SK-N-DZ (cell line): ENCODE results near the gene SEC62.
A peak's percentile ranks its signal among the peaks of the same experiment; 100 is the strongest.
"Not testable (repeated sequence)": the region's sequence is repeated elsewhere in the genome, so short reads cannot be mapped to it uniquely, and the experiment has no call there.

ENCODE experiments used
- DNase-seq: peaks from one replicate; pipeline ENCODE4 v3.0.0-alpha.2; 2015; ENCODE audit warnings: low spot score

The SEC62 gene

GRCh38 chr3:170016057-170016456, 49.5 kb downstream of the SEC62 start:
- DNase-seq, result no peak

- DNase-seq, result not testable (repeated sequence)
These were observed 52.7 kb downstream of the SEC62 start for GRCh38 chr3:170019306-170019705.

- DNase-seq, result no peak
These were observed 54.5 kb downstream of the SEC62 start for GRCh38 chr3:170021083-170021482.

DNA sequence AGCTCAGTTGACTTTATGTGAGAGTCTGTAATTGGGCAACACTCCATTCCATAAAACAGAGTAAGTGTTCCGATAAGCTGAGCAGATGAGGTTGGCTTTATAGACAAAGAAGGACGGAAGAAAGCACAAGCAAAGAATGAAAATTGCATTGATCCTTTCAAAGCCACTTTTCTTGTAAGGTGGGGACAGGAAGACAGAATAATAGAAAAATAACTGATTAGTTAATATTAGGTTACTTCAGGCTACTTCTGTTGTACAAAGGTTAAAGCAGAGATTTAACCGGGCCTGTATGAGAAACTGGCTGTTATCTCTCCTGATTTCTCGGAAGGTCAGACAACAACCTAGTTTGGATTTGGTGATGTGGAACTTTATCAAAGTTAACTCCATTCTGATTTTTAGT, 55.7 kb downstream of the SEC62 start:
- no peak for DNase-seq

DNA sequence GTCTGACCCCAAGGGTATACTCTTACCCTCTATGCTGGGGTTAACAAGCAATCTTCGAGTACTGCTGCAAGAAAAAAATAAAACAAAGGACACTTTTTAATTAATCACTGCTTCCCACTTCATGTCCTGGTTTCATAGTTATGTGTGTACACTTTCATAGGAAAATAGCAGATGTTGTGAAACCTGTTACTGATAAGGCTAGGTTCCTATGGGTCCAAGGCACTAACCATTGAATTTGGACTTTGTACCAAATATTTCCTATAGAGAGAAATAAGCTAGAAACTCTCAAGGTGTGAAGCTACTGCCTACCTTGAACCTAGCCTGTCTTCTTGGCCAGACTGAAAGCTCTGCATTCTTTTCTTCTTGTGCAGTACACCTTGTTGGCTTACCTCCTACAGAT, 56.6 kb downstream of the SEC62 start:
- DNase-seq, result no peak

DNA sequence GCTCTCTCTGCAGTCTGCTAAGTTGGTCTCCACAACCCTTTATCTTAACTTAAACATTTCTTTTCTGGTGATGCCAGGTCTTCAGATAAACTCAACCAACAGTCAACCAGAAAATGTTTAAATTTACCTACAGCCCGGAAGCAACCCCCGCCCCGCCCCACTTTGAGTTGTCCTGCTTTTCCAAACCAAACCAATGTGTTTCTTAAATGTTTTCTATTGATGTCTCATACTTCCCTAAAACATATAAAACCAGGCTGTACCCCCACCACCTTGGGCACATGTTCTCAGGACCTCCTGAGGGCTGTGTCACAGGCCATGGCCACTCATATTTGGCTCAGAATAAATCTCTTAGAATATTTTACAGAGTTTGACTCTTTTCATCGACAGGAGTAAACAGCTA, 58.0 kb downstream of the SEC62 start:
- DNase-seq, result no peak

DNA sequence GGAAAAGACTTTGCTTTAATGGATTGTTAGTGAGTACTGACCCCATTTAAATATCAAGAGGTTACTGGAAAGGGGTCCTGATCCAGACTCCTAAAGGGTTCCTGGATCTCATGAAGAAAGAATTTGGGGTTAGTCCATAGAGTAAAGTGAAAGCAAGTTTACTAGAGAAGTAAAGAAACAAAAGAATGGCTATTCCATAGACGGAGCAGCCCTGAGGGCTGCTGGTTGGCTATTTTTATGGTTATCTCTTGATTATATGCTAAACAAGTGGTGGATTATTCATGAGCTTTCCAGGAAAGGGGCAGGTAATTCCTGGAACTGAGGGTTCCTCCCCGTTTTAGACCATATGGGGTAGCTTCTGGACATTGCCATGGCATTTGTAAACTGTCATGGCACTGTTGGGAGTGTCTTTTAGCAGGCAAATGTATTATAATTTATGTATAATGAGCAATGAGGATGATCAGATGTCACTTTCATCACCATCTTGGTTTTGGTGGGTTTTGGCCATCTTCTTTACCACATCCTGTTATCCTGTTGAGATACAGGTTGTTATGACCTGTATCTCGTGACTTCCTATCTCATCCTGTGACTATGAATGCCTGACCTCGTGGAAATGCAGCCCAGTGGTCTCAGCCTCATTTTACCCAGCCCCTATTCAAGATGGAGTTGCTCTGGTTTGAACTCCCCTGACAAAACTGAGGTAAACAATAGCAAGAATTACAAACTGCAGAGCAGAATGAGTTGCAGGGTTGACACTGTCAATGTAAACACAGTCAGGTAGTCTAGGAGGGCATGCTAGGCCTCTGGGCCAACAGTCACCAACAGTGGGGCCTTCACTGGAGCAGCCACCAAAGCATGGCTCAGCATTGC, 60.9 kb downstream of the SEC62 start:
- no peak for DNase-seq

GRCh38 chr3:170033489-170033888, 66.9 kb downstream of the SEC62 start:
- no peak for DNase-seq

GRCh38 chr3:170037463-170038433, 71.1 kb downstream of the SEC62 start, which contains the start of gene GPR160:
TSS of gene GPR160 (plus strand) at chr3:170037995. CDS start at chr3:170083973, 45,978 bp downstream.
- DNase-seq, result peak; percentile 68

- no peak for DNase-seq
These were observed 72.0 kb downstream of the SEC62 start for GRCh38 chr3:170038434-170039110.

DNA sequence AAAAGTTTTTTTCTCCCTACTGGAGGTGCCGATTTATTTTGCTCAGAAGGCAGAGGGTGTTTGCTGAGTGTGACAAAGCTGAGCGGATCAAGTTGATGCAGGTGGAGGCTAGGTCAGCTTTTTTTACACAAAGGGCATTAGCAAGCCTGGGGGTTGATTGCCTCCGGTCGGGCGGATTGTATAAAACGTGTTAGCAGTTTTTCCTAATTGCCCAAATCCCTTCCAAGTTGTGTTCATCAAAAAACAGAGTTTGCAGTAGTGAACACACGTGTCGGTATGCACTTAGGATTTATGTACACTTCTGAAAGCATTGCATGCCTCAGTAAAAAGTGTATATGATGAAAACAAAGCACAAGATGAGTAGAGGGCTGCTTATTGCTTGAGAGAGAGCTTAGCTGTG, 73.8 kb downstream of the SEC62 start:
- no peak for DNase-seq

- no peak for DNase-seq
These were observed 76.9 kb downstream of the SEC62 start for GRCh38 chr3:170043506-170043905.

DNA sequence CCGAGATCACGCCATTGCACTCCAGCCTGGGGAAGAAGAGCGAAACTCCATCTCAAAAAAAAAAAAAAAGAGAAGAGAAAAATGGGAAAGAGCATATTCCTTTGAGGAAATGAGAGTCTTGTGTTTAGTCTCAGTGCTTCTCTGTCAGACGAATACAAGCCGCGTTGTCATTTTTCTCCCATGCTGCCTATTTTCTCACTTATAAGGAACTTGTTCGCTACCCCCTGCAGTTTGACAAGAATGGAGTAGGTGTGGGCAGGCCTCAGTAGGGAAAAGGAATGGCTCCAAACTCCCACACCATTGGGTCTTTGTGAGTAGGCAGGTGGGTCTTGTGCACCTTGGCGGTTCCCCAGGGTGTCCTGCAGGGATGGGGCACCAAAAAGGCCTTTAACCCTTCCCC, 77.7 kb downstream of the SEC62 start:
- no peak for DNase-seq

DNA sequence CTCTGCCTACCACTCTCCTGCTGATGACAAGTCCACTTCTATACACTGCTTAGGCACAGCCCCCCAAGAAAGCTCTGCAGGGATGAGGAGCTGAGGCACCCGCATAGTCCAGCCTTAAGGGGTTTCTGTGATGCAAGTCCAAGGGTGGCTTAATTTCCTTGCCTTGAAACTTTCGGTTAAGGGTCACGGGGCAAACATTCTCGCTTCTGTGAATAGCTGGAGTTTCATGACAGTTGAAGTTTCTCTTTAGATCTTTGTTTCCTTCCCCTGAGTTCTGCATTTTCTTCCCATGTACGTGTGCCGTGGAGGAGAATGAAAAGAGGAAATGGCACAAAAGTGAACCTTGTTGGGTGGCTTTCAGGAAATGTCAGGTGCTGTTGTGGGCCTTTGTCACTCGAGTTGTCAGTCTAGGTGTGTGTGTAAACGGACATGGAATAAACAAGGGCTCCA, 78.2 kb downstream of the SEC62 start:
- DNase-seq, result no peak

GRCh38 chr3:170046269-170047132, 79.9 kb downstream of the SEC62 start:
- no peak for DNase-seq

DNA sequence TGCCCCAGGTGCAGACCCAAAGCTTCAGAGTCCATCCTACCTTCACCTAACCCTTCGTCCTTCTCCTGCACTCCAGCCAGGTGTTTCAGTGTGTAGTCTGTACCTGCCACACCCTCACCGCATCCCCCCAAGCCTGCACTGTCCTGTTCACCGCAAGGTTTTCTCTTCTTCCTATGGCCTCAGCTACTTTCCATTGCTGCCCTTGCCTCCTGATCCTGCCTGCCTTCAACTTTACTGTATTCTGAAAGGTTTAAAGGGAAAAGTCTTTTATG, 80.5 kb downstream of the SEC62 start:
- DNase-seq, result no peak
